ENCODE measurements around the gene HMX2.

HMX2 gene

GRCh38 chr10:123180101-123181090, 32.5 kb downstream of the HMX2 start:
- FAIRE-seq, result no peak
- DNase-seq (ENCODE audit: insufficient read length, low spot score), result no peak

GRCh38 chr10:123183724-123184123, 35.8 kb downstream of the HMX2 start:
- FAIRE-seq, result no peak

GRCh38 chr10:123187781-123188180, 39.8 kb downstream of the HMX2 start:
- FAIRE-seq, result no peak
- no peak for DNase-seq (ENCODE audit: insufficient read length, low spot score)

More at GRCh38 chr10:123183724-123184123, 35.8 kb downstream of the HMX2 start:
- no peak for DNase-seq (ENCODE audit: insufficient read length, low spot score)

GRCh38 chr10:123191886-123192285, 44.0 kb downstream of the HMX2 start:
- FAIRE-seq (no peak), DNase-seq (ENCODE audit: insufficient read length, low spot score) (no peak)

- no peak for DNase-seq (ENCODE audit: insufficient read length, low spot score)
- FAIRE-seq, result no peak
Observed at GRCh38 chr10:123194056-123194455, 46.1 kb downstream of the HMX2 start.
